Mammary epithelial cell (primary cell): Measurements from ENCODE around the gene SLC23A1.
"Not testable (repeated sequence)": the region's sequence is repeated elsewhere in the genome, so short reads cannot be mapped to it uniquely, and the experiment has no call there.

Experiments used
- EZH2 ChIP-seq: IDR thresholded peaks from 2 replicates; pipeline ENCODE4 v1.6.1; 2012; ENCODE audit warnings: low read length, inconsistent platforms, borderline replicate concordance
- TF ChIP-seq, protein P1 (sequence below), 2 donors: IDR thresholded peaks in 1 of 2; conservative IDR thresholded peaks in 1 of 2; 2 replicates each; pipeline ENCODE4 v1.5.1; 2011 to 2012; ENCODE audit warnings: inconsistent platforms in 2 of 2, low read length in 2 of 2, mild to moderate bottlenecking in 2 of 2, control low read depth in 1 of 2, low read depth in 1 of 2; ENCODE audit not compliant: insufficient read depth in 1 of 2; ENCODE audit errors: extremely low read depth in 1 of 2

DNA sequence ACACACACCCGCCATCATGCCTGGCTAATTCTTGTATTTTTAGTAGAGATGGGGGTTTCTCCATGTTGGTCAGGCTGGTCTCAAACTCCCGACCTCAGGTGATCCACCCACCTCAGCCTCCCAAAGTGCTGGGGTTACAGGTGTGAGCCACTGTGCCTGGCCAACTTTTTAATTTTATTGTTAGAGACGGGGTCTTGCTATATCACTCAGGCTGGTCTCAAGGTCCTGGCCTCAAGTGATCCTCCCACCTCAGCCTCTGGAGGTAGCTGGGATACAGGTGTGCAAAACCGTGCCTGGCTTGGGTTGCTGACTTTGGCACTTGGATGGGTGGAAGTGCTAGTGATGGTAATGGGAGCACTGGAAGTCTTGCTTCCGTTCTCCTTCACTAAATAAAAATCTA lies 26.0 kb upstream of the SLC23A1 start:
- TF ChIP-seq, protein P1, sequence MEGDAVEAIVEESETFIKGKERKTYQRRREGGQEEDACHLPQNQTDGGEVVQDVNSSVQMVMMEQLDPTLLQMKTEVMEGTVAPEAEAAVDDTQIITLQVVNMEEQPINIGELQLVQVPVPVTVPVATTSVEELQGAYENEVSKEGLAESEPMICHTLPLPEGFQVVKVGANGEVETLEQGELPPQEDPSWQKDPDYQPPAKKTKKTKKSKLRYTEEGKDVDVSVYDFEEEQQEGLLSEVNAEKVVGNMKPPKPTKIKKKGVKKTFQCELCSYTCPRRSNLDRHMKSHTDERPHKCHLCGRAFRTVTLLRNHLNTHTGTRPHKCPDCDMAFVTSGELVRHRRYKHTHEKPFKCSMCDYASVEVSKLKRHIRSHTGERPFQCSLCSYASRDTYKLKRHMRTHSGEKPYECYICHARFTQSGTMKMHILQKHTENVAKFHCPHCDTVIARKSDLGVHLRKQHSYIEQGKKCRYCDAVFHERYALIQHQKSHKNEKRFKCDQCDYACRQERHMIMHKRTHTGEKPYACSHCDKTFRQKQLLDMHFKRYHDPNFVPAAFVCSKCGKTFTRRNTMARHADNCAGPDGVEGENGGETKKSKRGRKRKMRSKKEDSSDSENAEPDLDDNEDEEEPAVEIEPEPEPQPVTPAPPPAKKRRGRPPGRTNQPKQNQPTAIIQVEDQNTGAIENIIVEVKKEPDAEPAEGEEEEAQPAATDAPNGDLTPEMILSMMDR (conservative IDR thresholded peaks at IDR 0.05 in 1 of 2, IDR thresholded peaks at IDR 0.05 in 1 of 2; ENCODE audit: extremely low read depth in 1 of 2, insufficient read depth in 1 of 2, low read depth in 1 of 2, low read length in 2 of 2), result not testable (repeated sequence)
- not testable (repeated sequence) for TF ChIP-seq EZH2
